T-cell (primary cell): Measurements from ENCODE around the gene CASS4. TPM values are rescaled to one million over a fixed set of nuclear protein-coding genes. Genes with fewer than 3 reads are reported as not detected.

Experiments
- ATAC-seq, 4 experiments: fragments of 200-7000 bp in 3 of 4; fragments of 150-1000 bp in 1 of 4; cut with Tn5 transposase; replicated peaks in 1 of 4; 1 replicate in 3 of 4; 2 replicates in 1 of 4; pipeline ENCODE4 v1.10.0; 2021; ENCODE audit warnings: moderate library complexity in 3 of 4, mild to moderate bottlenecking in 2 of 4, moderate number of reproducible peaks in 1 of 4
- CTCF ChIA-PET, 2 donors: fragments of 300-600 bp; sonication (Branson Sonifier 250); formaldehyde crosslinking; loops; one replicate each; lab custom pipeline; 2022; ENCODE audit warnings: antibody characterized with exemption in 2 of 2; lab: Charles Lee
- POLR2A ChIA-PET, 2 donors: fragments of 300-600 bp; sonication (Branson Sonifier 250); formaldehyde crosslinking; loops; one replicate each; lab custom pipeline; 2022; ENCODE audit warnings: antibody characterized with exemption in 2 of 2; lab: Charles Lee
- DNase-seq, 35 experiments: peaks; one replicate each; pipeline versions ENCODE4 v3.0.0 to v3.0.0-alpha.2; 2013 to 2023
- H3K27ac ChIP-seq: one replicate; pipeline ENCODE4 v1.5.1; 2013; ENCODE audit warnings: low read length
- H3K27me3 ChIP-seq, 2 experiments: replicated peaks in 1 of 2; 1 replicate in 1 of 2; 2 replicates in 1 of 2; pipeline versions ENCODE4 v1.6.1 to v1.7.0; 2013; ENCODE audit warnings: low read length in 1 of 2, mixed read lengths in 1 of 2; ENCODE audit not compliant: control insufficient read depth in 2 of 2, insufficient read depth in 2 of 2; ENCODE audit errors: extremely low read depth in 1 of 2
- H3K36me3 ChIP-seq, 2 donors: 1 replicate in 1 of 2; 2 replicates in 1 of 2; pipeline versions ENCODE4 v1.6.1 to v1.7.0; 2013; ENCODE audit warnings: low read length in 1 of 2; ENCODE audit not compliant: control insufficient read depth in 2 of 2, insufficient read depth in 1 of 2; ENCODE audit errors: extremely low read depth in 1 of 2
- H3K4me1 ChIP-seq, 2 experiments: 1 replicate in 1 of 2; 2 replicates in 1 of 2; pipeline versions ENCODE4 v1.6.1 to v1.7.0; 2013; ENCODE audit warnings: low read length in 2 of 2, mixed read lengths in 1 of 2; ENCODE audit not compliant: insufficient read depth in 2 of 2, control insufficient read depth in 1 of 2; ENCODE audit errors: extremely low read depth in 1 of 2
- H3K4me3 ChIP-seq, 2 donors: 1 replicate in 1 of 2; 2 replicates in 1 of 2; pipeline versions ENCODE4 v1.5.1 to v1.7.0; 2013; ENCODE audit warnings: mild to moderate bottlenecking in 2 of 2, low read length in 1 of 2, moderate library complexity in 1 of 2; ENCODE audit not compliant: control insufficient read depth in 1 of 2; ENCODE audit errors: extremely low read depth in 1 of 2
- H3K9me3 ChIP-seq: 2 replicates; pipeline ENCODE4 v1.7.0; 2013
- H3K27ac Mint-ChIP-seq, 2 donors: one replicate each; pipeline ENCODE4 v1.8.0; 2020 to 2021; ENCODE audit warnings: mild to moderate bottlenecking in 2 of 2, mixed read lengths in 2 of 2
- H3K27me3 Mint-ChIP-seq, 2 donors: one replicate each; pipeline ENCODE4 v1.8.0; 2021 to 2022; ENCODE audit warnings: mixed read lengths in 2 of 2
- H3K36me3 Mint-ChIP-seq: one replicate; pipeline ENCODE4 v1.8.0; 2021; ENCODE audit warnings: mixed read lengths
- H3K4me1 Mint-ChIP-seq, 3 donors: one replicate each; pipeline ENCODE4 v1.8.0; 2020 to 2022; ENCODE audit warnings: mixed read lengths in 3 of 3, mild to moderate bottlenecking in 1 of 3
- H3K4me3 Mint-ChIP-seq, 3 donors: one replicate each; pipeline ENCODE4 v1.8.0; 2020 to 2022; ENCODE audit warnings: mild to moderate bottlenecking in 3 of 3, mixed read lengths in 3 of 3, moderate library complexity in 3 of 3
- H3K9me3 Mint-ChIP-seq, 3 donors: one replicate each; pipeline ENCODE4 v1.8.0; 2020 to 2022; ENCODE audit warnings: mixed read lengths in 3 of 3
- WGBS: methylation state at CpG from one replicate; pipeline ENCODE4 v1.1.5; 2013; ENCODE audit warnings: missing lambda C conversion rate; ENCODE audit not compliant: insufficient coverage; 5-methylcytosine and 5-hydroxymethylcytosine counted together
- total RNA-seq, 35 experiments: library from RNA in 6 of 35; stranded (reverse) in 6 of 35; fragments of 120-200 nt in 1 of 35; gene quantifications; one replicate each; pipeline versions ENCODE4 v1.2.1 to v1.2.4 and lab custom pipeline; 2013 to 2026

CASS4 gene
- total RNA-seq, 5 donors from 2014 or later (not counting 1 experiment from before 2014, with no cell fraction given), result 8.0 to 13.8 (median 11.2) TPM

GRCh38 chr20:56414842-56415765 lies 3.0 kb downstream of the CASS4 start:
- Histone ChIP-seq H3K27ac (peak overlapping the region; percentile 87), H3K4me1 (peaks cover 35 to 70% of the 10 kb centered on the region in 2 experiments), H3K4me3 (peak overlapping the region in 1 of 2 donors; percentile 19), H3K36me3 (no peaks in the 10 kb centered on the region), H3K27me3 (no peaks in the 10 kb centered on the region), H3K9me3 (no peaks in the 10 kb centered on the region)
- DNase-seq (peak in 29 of 35 experiments; percentile 24 to 71 (median 43)), ATAC-seq (peak; percentile 36 to 51 (median 46))
- POLR2A ChIA-PET, result interaction anchor here (0.5 to 1.4 kb wide), 3 partner anchors 8 to 10 kb away, joined by 3 to 12 read pairs (median 3); no protein-coding TSS in a partner anchor
- CTCF ChIA-PET, result interaction anchor here in 1 of 2 donors (0.7 to 1.0 kb wide), 2 partner anchors 18 to 45 kb away, joined by 3 to 4 read pairs; no protein-coding TSS in a partner anchor
- 79% methylated on average over 5 of the region's 12 CpGs for WGBS
- Mint-ChIP-seq H3K27me3 (no peaks in the 10 kb centered on the region), H3K27ac (peak overlapping the region; percentile 90 to 93), H3K4me3 (peak overlapping the region; percentile 61 to 80 (median 73)), H3K4me1 (peaks cover 80 to 83% (median 83%) of the 10 kb centered on the region in 3 donors), H3K9me3 (no peaks in the 10 kb centered on the region), H3K36me3 (peaks cover 18% of the 10 kb centered on the region)

- H3K4me1 Mint-ChIP-seq, result peaks cover 86 to 88% (median 87%) of the 10 kb centered on the region in 3 donors
- H3K9me3 Mint-ChIP-seq, result no peaks in the 10 kb centered on the region
- H3K27me3 ChIP-seq, result no peaks in the 10 kb centered on the region
- no peak overlapping the region for H3K4me3 ChIP-seq
- H3K4me3 Mint-ChIP-seq, result peak overlapping the region in 1 of 3 donors; percentile 63
- peak overlapping the region; percentile 97 for H3K27ac Mint-ChIP-seq
- peaks cover 26% of the 10 kb centered on the region for H3K36me3 Mint-ChIP-seq
- ChIA-PET POLR2A (no interaction called here), CTCF (interaction anchor here in 1 of 2 donors (1.2 to 1.5 kb wide), 2 partner anchors 25 to 51 kb away, joined by 3 to 5 read pairs; partner anchors contain the start of genes AURKA, CSTF1 and RTF2)
- 88% methylated on average over 6 of the region's 7 CpGs for WGBS
- no peak for ATAC-seq
- H3K36me3 ChIP-seq, result no peaks in the 10 kb centered on the region
- no peaks in the 10 kb centered on the region for H3K27me3 Mint-ChIP-seq
- peak overlapping the region; percentile 79 for H3K27ac ChIP-seq
- no peak for DNase-seq
- peaks cover 44 to 80% of the 10 kb centered on the region in 2 experiments for H3K4me1 ChIP-seq
- H3K9me3 ChIP-seq, result no peaks in the 10 kb centered on the region
These were observed 5.3 kb downstream of the CASS4 start for GRCh38 chr20:56417402-56417801.

DNA sequence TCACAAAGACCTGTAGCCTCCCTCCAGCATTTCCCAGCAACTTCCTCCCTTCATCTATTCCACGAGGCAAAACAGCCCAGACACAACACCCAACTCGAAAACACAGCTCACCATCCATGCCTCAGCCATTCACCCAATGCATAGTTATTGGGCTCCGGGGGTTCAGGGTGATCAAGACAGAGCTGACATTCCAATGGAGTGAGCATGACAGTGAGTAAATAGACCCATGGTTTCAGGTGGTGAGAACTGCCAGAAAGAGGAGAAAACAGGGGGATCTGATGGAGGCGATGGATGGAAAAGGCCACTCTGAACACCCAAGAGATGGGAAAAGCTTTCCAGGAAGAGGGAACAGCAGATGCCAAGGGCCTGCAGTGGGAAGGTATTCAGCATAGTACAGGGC lies 5.9 kb downstream of the CASS4 start:
- ChIA-PET POLR2A (interaction anchor here in 1 of 2 donors (1.1 kb wide), 1 partner anchor 23 kb away, joined by 3 read pairs; no protein-coding TSS in a partner anchor), CTCF (interaction anchor here in 1 of 2 donors (1.2 to 1.5 kb wide), 3 partner anchors 22 to 51 kb away, joined by 3 to 5 read pairs (median 4); partner anchors contain the start of genes AURKA, CSTF1 and RTF2)
- 61% methylated on average over 2 of the region's 4 CpGs for WGBS
- no peaks in the 10 kb centered on the region for H3K9me3 Mint-ChIP-seq
- H3K27me3 ChIP-seq, result no peaks in the 10 kb centered on the region
- H3K27ac ChIP-seq, result peak overlapping the region; percentile 79
- ATAC-seq, result no peak
- DNase-seq, result no peak
- H3K36me3 Mint-ChIP-seq, result peaks cover 26% of the 10 kb centered on the region
- no peaks in the 10 kb centered on the region for H3K9me3 ChIP-seq
- no peaks in the 10 kb centered on the region for H3K27me3 Mint-ChIP-seq
- H3K4me1 Mint-ChIP-seq, result peaks cover 86 to 88% (median 87%) of the 10 kb centered on the region in 3 donors
- H3K4me3 ChIP-seq, result no peak overlapping the region
- H3K27ac Mint-ChIP-seq, result peak overlapping the region; percentile 97
- H3K36me3 ChIP-seq, result no peaks in the 10 kb centered on the region
- peak overlapping the region; percentile 63 to 70 (median 68) for H3K4me3 Mint-ChIP-seq
- peaks cover 45 to 80% of the 10 kb centered on the region in 2 experiments for H3K4me1 ChIP-seq

- Histone ChIP-seq H3K36me3 (no peaks in the 10 kb centered on the region), H3K4me3 (peak overlapping the region in 1 of 2 donors; percentile 20), H3K27ac (peak overlapping the region; percentile 79), H3K27me3 (no peaks in the 10 kb centered on the region), H3K4me1 (peaks cover 45 to 77% of the 10 kb centered on the region in 2 experiments), H3K9me3 (no peaks in the 10 kb centered on the region)
- H3K27ac Mint-ChIP-seq, result peak overlapping the region; percentile 97
- H3K36me3 Mint-ChIP-seq, result peaks cover 26% of the 10 kb centered on the region
- DNase-seq (peak in 23 of 35 experiments; percentile 15 to 82 (median 31)), ATAC-seq (peak; percentile 56 to 73 (median 60))
- H3K9me3 Mint-ChIP-seq, result no peaks in the 10 kb centered on the region
- POLR2A ChIA-PET, result interaction anchor here in 1 of 2 donors (1.1 kb wide), 1 partner anchor 24 kb away, joined by 3 read pairs; no protein-coding TSS in a partner anchor
- H3K4me3 Mint-ChIP-seq, result peak overlapping the region; percentile 63 to 70 (median 68)
- 14% methylated on average over 3 of the region's 11 CpGs for WGBS
- peaks cover 83 to 86% (median 86%) of the 10 kb centered on the region in 3 donors for H3K4me1 Mint-ChIP-seq
- CTCF ChIA-PET, result interaction anchor here in 1 of 2 donors (0.7 to 1.5 kb wide), 4 partner anchors 23 to 50 kb away, joined by 3 to 5 read pairs (median 4); partner anchors contain the start of genes AURKA, CSTF1 and RTF2
- H3K27me3 Mint-ChIP-seq, result no peaks in the 10 kb centered on the region
These were observed 6.4 kb downstream of the CASS4 start for GRCh38 chr20:56418385-56418861.

DNA sequence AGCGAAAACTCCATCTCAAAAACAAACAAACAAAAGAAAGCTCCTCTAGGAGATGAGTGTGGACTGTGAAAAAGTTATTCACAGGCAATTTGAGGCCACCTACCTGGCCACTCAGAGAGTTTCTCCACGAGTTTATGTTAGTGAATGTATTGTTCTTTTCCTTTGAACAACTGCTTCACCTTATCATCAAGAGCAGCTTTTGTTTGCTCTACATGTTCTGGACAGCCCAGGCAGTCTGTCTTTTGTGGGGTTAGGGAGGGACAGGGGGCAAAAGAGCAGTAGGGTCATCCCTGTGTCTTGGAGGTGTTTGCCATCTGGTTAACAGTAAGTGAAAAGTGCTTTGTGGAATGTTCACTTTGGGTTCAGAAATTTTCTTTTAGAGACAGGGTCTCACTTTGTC lies 8.0 kb downstream of the CASS4 start:
- WGBS, result no CpG with 5 or more reads among the region's 2 CpGs
- Histone ChIP-seq H3K9me3 (no peaks in the 10 kb centered on the region), H3K27me3 (no peaks in the 10 kb centered on the region), H3K4me3 (no peak overlapping the region), H3K27ac (peak overlapping the region; percentile 79), H3K4me1 (peaks cover 34 to 68% of the 10 kb centered on the region in 2 experiments), H3K36me3 (no peaks in the 10 kb centered on the region)
- ChIA-PET POLR2A (interaction anchor here in 1 of 2 donors (0.6 kb wide), 1 partner anchor 8 kb away, joined by 3 read pairs; no protein-coding TSS in a partner anchor), CTCF (interaction anchor here in 1 of 2 donors (0.8 kb wide), 1 partner anchor 43 kb away, joined by 4 read pairs; no protein-coding TSS in a partner anchor)
- DNase-seq (no peak), ATAC-seq (no peak)
- Mint-ChIP-seq H3K27me3 (no peaks in the 10 kb centered on the region), H3K4me3 (no peak overlapping the region), H3K4me1 (peaks cover 72 to 79% (median 78%) of the 10 kb centered on the region in 3 donors), H3K9me3 (no peaks in the 10 kb centered on the region), H3K27ac (peak overlapping the region; percentile 84 to 97), H3K36me3 (peaks cover 23% of the 10 kb centered on the region)
